GM06990 (cell line): Measurements from ENCODE around the gene GOLGA7B.

Experiments used
- DNase-seq: peaks from one replicate; pipeline ENCODE4 v3.0.0-alpha.2; 2011; ENCODE audit not compliant: insufficient read length; ENCODE audit errors: extremely low read depth
- H3K27me3 ChIP-seq: replicated peaks from 2 replicates; pipeline ENCODE4 v1.6.0; 2011; ENCODE audit warnings: low read length; ENCODE audit not compliant: control insufficient read depth, insufficient read depth
- H3K36me3 ChIP-seq: 2 replicates; pipeline ENCODE4 v1.5.1; 2011; ENCODE audit warnings: low read length; ENCODE audit not compliant: control insufficient read depth, insufficient read depth
- H3K4me3 ChIP-seq: replicated peaks from 2 replicates; pipeline ENCODE4 v1.5.1; 2011; ENCODE audit warnings: low read depth, mild to moderate bottlenecking, control low read depth, low read length
- CTCF ChIP-seq: IDR thresholded peaks from 2 replicates; pipeline ENCODE4 v1.5.1; 2011; ENCODE audit warnings: low read length, control low read depth, mild to moderate bottlenecking, inconsistent platforms; ENCODE audit not compliant: insufficient read depth, poor library complexity, severe bottlenecking

The GOLGA7B gene

DNA sequence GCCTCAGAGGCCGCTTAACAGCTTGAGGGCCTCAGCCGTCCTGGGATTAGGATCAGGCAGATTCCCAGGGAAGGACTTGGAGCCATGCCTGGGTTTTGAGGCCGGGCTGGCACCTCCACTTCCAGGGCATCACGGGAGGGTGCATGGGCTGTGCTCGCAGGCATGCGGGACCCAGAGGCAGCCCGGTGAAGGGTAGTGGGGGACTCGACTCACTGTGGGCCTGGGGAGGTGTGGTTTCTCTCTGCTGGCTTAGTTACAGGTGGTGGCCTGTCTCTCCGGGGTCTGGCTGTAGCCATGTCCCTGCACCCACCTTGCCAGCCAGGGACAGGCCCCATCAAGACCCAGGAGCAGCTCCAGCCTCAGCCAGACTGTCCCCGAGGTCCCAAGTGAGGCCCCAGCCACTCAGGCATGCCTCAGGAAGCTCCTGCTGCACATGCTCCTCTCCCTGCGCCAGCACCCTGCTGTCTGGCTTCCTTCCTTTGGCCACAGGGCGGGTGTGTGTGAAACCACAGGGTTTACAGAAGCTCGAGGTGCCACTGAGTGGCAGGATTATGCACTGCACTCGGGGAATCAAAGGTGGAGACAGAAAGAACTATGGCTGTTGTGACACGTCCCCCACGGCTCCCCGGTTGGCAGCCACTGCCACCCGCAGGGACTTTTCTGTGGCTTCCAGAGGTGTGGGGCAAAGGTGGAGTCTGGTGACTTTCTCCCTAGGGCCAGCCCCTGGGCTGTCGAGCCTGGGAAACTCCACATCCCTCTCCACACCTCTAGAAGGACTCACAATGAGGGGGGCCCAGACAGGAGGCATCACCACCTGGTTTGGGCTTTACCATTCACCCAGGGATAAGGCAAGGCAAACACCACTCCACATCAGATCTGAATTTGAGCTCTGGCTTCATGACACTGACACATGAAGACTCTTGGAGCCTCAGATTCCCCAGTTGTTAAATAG, 19.7 kb downstream of the GOLGA7B start:
- peak; percentile 74 for TF ChIP-seq CTCF
- Histone ChIP-seq H3K36me3 (no peaks in the 10 kb centered on the region), H3K27me3 (peaks cover 2% of the 10 kb centered on the region), H3K4me3 (no peak overlapping the region)
- DNase-seq: peak; percentile 44

- TF ChIP-seq CTCF: no peak
- H3K27me3 ChIP-seq: peaks cover 2% of the 10 kb centered on the region
- no peak for DNase-seq
- H3K36me3 ChIP-seq: no peaks in the 10 kb centered on the region
- no peak overlapping the region for H3K4me3 ChIP-seq
Measured at GRCh38 chr10:97870990-97871389, 21.3 kb downstream of the GOLGA7B start.

DNA sequence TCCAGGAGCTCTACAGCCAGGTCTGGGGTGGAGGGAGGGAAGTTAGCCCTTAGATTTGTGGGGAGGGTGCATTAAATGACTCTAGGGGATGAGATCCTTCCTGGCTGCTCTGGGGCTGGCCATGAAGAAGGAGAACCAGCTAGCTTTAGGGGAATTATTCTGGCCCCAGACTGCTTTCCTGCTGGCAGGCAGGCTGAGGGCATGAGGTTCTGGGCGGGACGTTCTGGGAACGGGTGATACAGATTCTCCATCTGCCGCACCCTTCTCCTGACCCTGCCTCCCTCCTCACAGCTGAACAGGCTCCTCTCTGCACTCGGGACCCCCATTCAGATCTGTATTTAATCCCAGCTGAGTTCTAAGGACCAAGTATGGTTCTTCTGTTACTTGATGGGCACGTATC, 23.9 kb downstream of the GOLGA7B start:
- DNase-seq: no peak
- no peaks in the 10 kb centered on the region; the same call in 1 of the 2 replicates for H3K27me3 ChIP-seq
- no peaks in the 10 kb centered on the region for H3K36me3 ChIP-seq
- H3K4me3 ChIP-seq: no peak overlapping the region
- no peak for TF ChIP-seq CTCF

- TF ChIP-seq CTCF: no peak
- no peak for DNase-seq
- Histone ChIP-seq H3K27me3 (no peaks in the 10 kb centered on the region; the same call in 1 of the 2 replicates), H3K4me3 (no peak overlapping the region), H3K36me3 (no peaks in the 10 kb centered on the region)
Measured at GRCh38 chr10:97874332-97874731, 24.7 kb downstream of the GOLGA7B start.

DNA sequence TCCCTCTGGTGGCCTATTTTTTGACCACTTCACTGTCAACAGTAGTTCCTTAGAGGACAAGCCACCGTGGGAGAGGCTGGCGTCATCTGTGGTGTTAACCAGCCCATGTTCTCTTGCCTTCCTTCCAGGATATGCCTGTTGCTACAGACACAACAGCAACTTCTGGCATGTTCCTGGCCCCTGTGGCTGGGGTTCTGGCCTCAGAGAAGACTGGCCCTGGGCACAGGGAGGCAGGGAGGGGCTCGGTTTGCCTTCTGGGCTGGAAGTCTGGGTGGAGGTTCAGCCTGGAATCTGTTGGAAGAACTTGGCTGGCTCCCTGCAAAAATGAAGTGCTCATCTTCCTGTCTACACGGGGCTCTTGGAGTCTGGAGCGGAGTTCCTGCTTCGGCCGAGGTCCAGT, 25.7 kb downstream of the GOLGA7B start:
- H3K27me3 ChIP-seq: no peaks in the 10 kb centered on the region; the same call in 1 of the 2 replicates
- no peak for DNase-seq
- H3K4me3 ChIP-seq: no peak overlapping the region
- no peaks in the 10 kb centered on the region for H3K36me3 ChIP-seq
- TF ChIP-seq CTCF: no peak
